Thymus (tissue), 11 donors: ENCODE data around the gene PDK2. TPM values are rescaled to one million over a fixed set of nuclear protein-coding genes. Genes with fewer than 3 reads are reported as not detected.

Experiments used
- DNase-seq, 9 donors: peaks; one replicate each; pipeline ENCODE4 v3.0.0-alpha.2; 2013; ENCODE audit warnings: low spot score in 9 of 9, low read depth in 6 of 9, missing footprints in 1 of 9
- H3K27ac ChIP-seq, 2 donors: one replicate each; pipeline ENCODE4 v1.5.1; 2013; ENCODE audit warnings: control low read depth in 1 of 2, low read depth in 1 of 2, low read length in 1 of 2, mild to moderate bottlenecking in 1 of 2, moderate library complexity in 1 of 2
- H3K27me3 ChIP-seq, 2 donors: one replicate each; pipeline ENCODE4 v1.5.1; 2013; ENCODE audit warnings: low read length in 1 of 2; ENCODE audit not compliant: control insufficient read depth in 2 of 2, insufficient read depth in 1 of 2
- H3K36me3 ChIP-seq, 2 donors: one replicate each; pipeline ENCODE4 v1.5.1; 2013; ENCODE audit warnings: low read length in 1 of 2, mild to moderate bottlenecking in 1 of 2, moderate library complexity in 1 of 2; ENCODE audit not compliant: control insufficient read depth in 2 of 2, insufficient read depth in 2 of 2
- H3K4me1 ChIP-seq, 2 donors: one replicate each; pipeline ENCODE4 v1.5.1; 2013; ENCODE audit warnings: low read length in 2 of 2; ENCODE audit not compliant: control insufficient read depth in 2 of 2, insufficient read depth in 2 of 2
- H3K4me3 ChIP-seq, 2 donors: one replicate each; pipeline ENCODE4 v1.5.1; 2013; ENCODE audit warnings: low read length in 2 of 2, control low read depth in 1 of 2, mild to moderate bottlenecking in 1 of 2
- H3K9me3 ChIP-seq, 2 donors: one replicate each; pipeline ENCODE4 v1.5.1; 2013; ENCODE audit warnings: low read length in 1 of 2, mild to moderate bottlenecking in 1 of 2; ENCODE audit not compliant: control insufficient read depth in 2 of 2, insufficient read depth in 1 of 2
- WGBS: extraction: QIAGEN DNeasy Blood & Tissue Kit; methylation state at CpG from one replicate; pipeline ENCODE4 v1.1.7; 2013; 5-methylcytosine and 5-hydroxymethylcytosine counted together
- polyA plus RNA-seq: library from polyadenylated mRNA; stranded (reverse); fragments of 200-250 nt; gene quantifications from one replicate; pipeline ENCODE4 v1.2.3, GENCODE V29; 2013
- total RNA-seq: library from RNA; stranded (reverse); fragments of 120-200 nt; gene quantifications from one replicate; pipeline ENCODE4 v1.2.4, GENCODE V29; 2013
- donor health status: healthy.

PDK2 gene
- total and polyA plus RNA-seq, 2 donors: 10.7 to 14.5 TPM

- no peaks in the 10 kb centered on the region for H3K36me3 ChIP-seq
- no peak overlapping the region for H3K27ac ChIP-seq
- peaks cover 0 to 14% of the 10 kb centered on the region in 2 donors for H3K9me3 ChIP-seq
- no peak overlapping the region for H3K4me3 ChIP-seq
- DNase-seq: peak in 2 of 9 donors; percentile 18 to 63
- peaks cover 0 to 9% of the 10 kb centered on the region in 2 donors for H3K4me1 ChIP-seq
- 54% methylated on average over 3 of the region's 3 CpGs for WGBS
- H3K27me3 ChIP-seq: peaks cover 0 to 24% of the 10 kb centered on the region in 2 donors
Measured at GRCh38 chr17:50072130-50072529, 23.0 kb upstream of the PDK2 start.

- H3K4me1 ChIP-seq: peaks cover 0 to 11% of the 10 kb centered on the region in 2 donors
- DNase-seq: no peak
- no peak overlapping the region for H3K27ac ChIP-seq
- peaks cover 0 to 32% of the 10 kb centered on the region in 2 donors for H3K27me3 ChIP-seq
- peaks cover 0 to 14% of the 10 kb centered on the region in 2 donors for H3K9me3 ChIP-seq
- H3K4me3 ChIP-seq: no peak overlapping the region
- H3K36me3 ChIP-seq: no peaks in the 10 kb centered on the region
- 91% methylated on average over 1 of the region's 1 CpG for WGBS
Measured at GRCh38 chr17:50072925-50073324, 22.2 kb upstream of the PDK2 start.

GRCh38 chr17:50074227-50074626, 20.9 kb upstream of the PDK2 start:
- Histone ChIP-seq H3K4me1 (peaks cover 0 to 11% of the 10 kb centered on the region in 2 donors), H3K36me3 (no peaks in the 10 kb centered on the region), H3K27ac (no peak overlapping the region), H3K4me3 (no peak overlapping the region), H3K9me3 (peaks cover 0 to 14% of the 10 kb centered on the region in 2 donors), H3K27me3 (peaks cover 0 to 34% of the 10 kb centered on the region in 2 donors)
- 97% methylated on average over 6 of the region's 6 CpGs for WGBS
- no peak for DNase-seq

GRCh38 chr17:50075446-50076032, 19.6 kb upstream of the PDK2 start:
- WGBS: 97% methylated on average over 16 of the region's 16 CpGs
- Histone ChIP-seq H3K36me3 (no peaks in the 10 kb centered on the region), H3K27ac (no peak overlapping the region), H3K4me3 (no peak overlapping the region), H3K27me3 (peaks cover 0 to 32% of the 10 kb centered on the region in 2 donors), H3K4me1 (peaks cover 0 to 11% of the 10 kb centered on the region in 2 donors), H3K9me3 (peaks cover 0 to 14% of the 10 kb centered on the region in 2 donors)
- DNase-seq: no peak

- WGBS: 96% methylated on average over 16 of the region's 16 CpGs
- H3K4me3 ChIP-seq: no peak overlapping the region
- no peak for DNase-seq
- no peak overlapping the region for H3K27ac ChIP-seq
- H3K27me3 ChIP-seq: peaks cover 0 to 32% of the 10 kb centered on the region in 2 donors
- no peaks in the 10 kb centered on the region for H3K36me3 ChIP-seq
- H3K4me1 ChIP-seq: peaks cover 0 to 11% of the 10 kb centered on the region in 2 donors
- peaks cover 0 to 12% of the 10 kb centered on the region in 2 donors for H3K9me3 ChIP-seq
Measured at GRCh38 chr17:50076221-50076590, 18.9 kb upstream of the PDK2 start.

- H3K27me3 ChIP-seq: peaks cover 0 to 34% of the 10 kb centered on the region in 2 donors
- H3K36me3 ChIP-seq: no peaks in the 10 kb centered on the region
- H3K4me3 ChIP-seq: no peak overlapping the region
- peaks cover 0 to 11% of the 10 kb centered on the region in 2 donors for H3K4me1 ChIP-seq
- H3K9me3 ChIP-seq: peaks cover 0 to 7% of the 10 kb centered on the region in 2 donors
- DNase-seq: no peak
- H3K27ac ChIP-seq: no peak overlapping the region
- WGBS: 69% methylated on average over 39 of the region's 39 CpGs
Measured at GRCh38 chr17:50076591-50077235, 18.4 kb upstream of the PDK2 start.

GRCh38 chr17:50078430-50078829, 16.7 kb upstream of the PDK2 start:
- H3K27ac ChIP-seq: no peak overlapping the region
- H3K36me3 ChIP-seq: no peaks in the 10 kb centered on the region

GRCh38 chr17:50079334-50080095, 15.6 kb upstream of the PDK2 start:
- Histone ChIP-seq H3K27me3 (peaks cover 0 to 34% of the 10 kb centered on the region in 2 donors), H3K4me1 (peaks cover 0 to 7% of the 10 kb centered on the region in 2 donors), H3K4me3 (no peak overlapping the region), H3K27ac (no peak overlapping the region), H3K36me3 (no peaks in the 10 kb centered on the region), H3K9me3 (peaks cover 0 to 4% of the 10 kb centered on the region in 2 donors)
- no peak for DNase-seq
- 93% methylated on average over 12 of the region's 12 CpGs for WGBS

More at GRCh38 chr17:50078430-50078829, 16.7 kb upstream of the PDK2 start:
- H3K9me3 ChIP-seq: peaks cover 0 to 4% of the 10 kb centered on the region in 2 donors
- peaks cover 0 to 7% of the 10 kb centered on the region in 2 donors for H3K4me1 ChIP-seq
- no peak for DNase-seq
- peaks cover 0 to 34% of the 10 kb centered on the region in 2 donors for H3K27me3 ChIP-seq
- 98% methylated on average over 4 of the region's 4 CpGs for WGBS
- H3K4me3 ChIP-seq: no peak overlapping the region

GRCh38 chr17:50080096-50080480, 15.1 kb upstream of the PDK2 start:
- WGBS: 93% methylated on average over 11 of the region's 11 CpGs
- H3K9me3 ChIP-seq: peaks cover 0 to 4% of the 10 kb centered on the region in 2 donors
- DNase-seq: no peak
- H3K27ac ChIP-seq: no peak overlapping the region
- peaks cover 0 to 7% of the 10 kb centered on the region in 2 donors for H3K4me1 ChIP-seq
- H3K27me3 ChIP-seq: peaks cover 0 to 32% of the 10 kb centered on the region in 2 donors
- H3K4me3 ChIP-seq: no peak overlapping the region
- no peaks in the 10 kb centered on the region for H3K36me3 ChIP-seq
